Astrocyte (in vitro differentiated cells and primary cell): ENCODE data around the gene CLDN6. TPM values are rescaled to one million over a fixed set of nuclear protein-coding genes. Genes with fewer than 3 reads are reported as not detected.

Source experiments
- DNase-seq: peaks from one replicate; pipeline ENCODE4 v3.0.0-alpha.2; 2010; ENCODE audit warnings: low read depth
- FAIRE-seq: peaks from 2 replicates; lab custom pipeline; 2011; peaks lifted over from hg19 to GRCh38; lab: Jason Lieb, UNC
- H2AFZ ChIP-seq: 2 replicates; pipeline ENCODE4 v1.6.0; 2012; ENCODE audit warnings: low read depth, low read length, inconsistent platforms
- H3K27ac ChIP-seq: 2 replicates; pipeline ENCODE4 v1.5.1; 2011; ENCODE audit warnings: low read depth, low read length, inconsistent platforms
- H3K27me3 ChIP-seq: 2 replicates; pipeline ENCODE4 v1.6.0; 2011; ENCODE audit warnings: low read length, inconsistent platforms; ENCODE audit not compliant: insufficient read depth
- H3K36me3 ChIP-seq: 2 replicates; pipeline ENCODE4 v1.5.1; 2011; ENCODE audit warnings: low read length, inconsistent platforms; ENCODE audit not compliant: insufficient read depth
- H3K4me1 ChIP-seq: 2 replicates; pipeline ENCODE4 v1.5.1; 2011; ENCODE audit warnings: low read length, inconsistent platforms; ENCODE audit not compliant: insufficient read depth
- H3K4me2 ChIP-seq: 2 replicates; pipeline ENCODE4 v1.6.0; 2012; ENCODE audit warnings: low read length, inconsistent platforms
- H3K4me3 ChIP-seq: 2 replicates; pipeline ENCODE4 v1.5.1; 2011; ENCODE audit warnings: low read depth, mild to moderate bottlenecking, low read length, inconsistent platforms; ENCODE audit not compliant: insufficient read depth
- H3K79me2 ChIP-seq: 2 replicates; pipeline ENCODE4 v1.6.0; 2012; ENCODE audit warnings: mild to moderate bottlenecking, low read length, inconsistent platforms; ENCODE audit not compliant: insufficient read depth
- H3K9ac ChIP-seq: 2 replicates; pipeline ENCODE4 v1.6.0; 2012; ENCODE audit warnings: mild to moderate bottlenecking, low read length, inconsistent platforms
- H3K9me3 ChIP-seq: 2 replicates; pipeline ENCODE4 v1.5.1; 2012; ENCODE audit warnings: low read depth, mild to moderate bottlenecking, low read length, inconsistent platforms; ENCODE audit not compliant: insufficient read depth
- H4K20me1 ChIP-seq: 2 replicates; pipeline ENCODE4 v1.6.0; 2012; ENCODE audit warnings: low read length, inconsistent platforms; ENCODE audit not compliant: insufficient read depth
- H3K27ac Mint-ChIP-seq: one replicate; pipeline ENCODE4 v1.8.0; 2021; ENCODE audit warnings: mild to moderate bottlenecking, mixed read lengths; ENCODE audit not compliant: unreplicated experiment
- H3K27me3 Mint-ChIP-seq: one replicate; pipeline ENCODE4 v1.8.0; 2021; ENCODE audit warnings: low read depth, mixed read lengths; ENCODE audit not compliant: unreplicated experiment
- H3K36me3 Mint-ChIP-seq: one replicate; pipeline ENCODE4 v1.8.0; 2021; ENCODE audit warnings: low read depth, mixed read lengths; ENCODE audit not compliant: unreplicated experiment
- H3K4me1 Mint-ChIP-seq: one replicate; pipeline ENCODE4 v1.8.0; 2021; ENCODE audit warnings: low read depth, mixed read lengths; ENCODE audit not compliant: unreplicated experiment
- H3K4me3 Mint-ChIP-seq: one replicate; pipeline ENCODE4 v1.8.0; 2021; ENCODE audit warnings: mild to moderate bottlenecking, moderate library complexity, mixed read lengths; ENCODE audit not compliant: unreplicated experiment
- H3K9me3 Mint-ChIP-seq: one replicate; pipeline ENCODE4 v1.8.0; 2021; ENCODE audit warnings: mild to moderate bottlenecking, mixed read lengths; ENCODE audit not compliant: unreplicated experiment
- CTCF ChIP-seq: IDR thresholded peaks from 2 replicates; pipeline ENCODE4 v1.5.1; 2011; ENCODE audit warnings: low read depth, mild to moderate bottlenecking, inconsistent platforms, low read length, moderate library complexity; ENCODE audit not compliant: insufficient read depth
- EZH2 ChIP-seq: IDR thresholded peaks from 2 replicates; pipeline ENCODE4 v1.6.1; 2012; ENCODE audit warnings: mild to moderate bottlenecking, low read length, inconsistent platforms; ENCODE audit not compliant: insufficient read depth
- total RNA-seq: library from RNA; stranded (reverse); gene quantifications from 2 replicates; pipeline ENCODE4 v1.2.1, GENCODE V29; 2021

Gene CLDN6
- total RNA-seq, 1 donor from 2014 or later: 584 TPM

DNA sequence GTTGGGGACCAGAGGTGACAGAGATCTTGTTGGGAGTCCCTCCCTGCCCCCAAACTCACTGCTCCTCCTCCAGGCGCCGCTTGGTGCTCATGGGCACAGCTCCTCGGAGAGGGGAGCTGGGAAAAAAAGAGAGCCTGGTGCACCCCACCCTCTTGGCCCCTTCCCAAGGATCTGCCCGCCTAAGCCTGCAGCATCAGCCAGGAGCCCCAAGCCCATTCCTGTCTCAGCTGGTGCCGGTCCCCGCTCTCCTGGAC lies 5.4 kb upstream of the CLDN6 start:
- TF ChIP-seq EZH2 (no peak), CTCF (no peak)

DNA sequence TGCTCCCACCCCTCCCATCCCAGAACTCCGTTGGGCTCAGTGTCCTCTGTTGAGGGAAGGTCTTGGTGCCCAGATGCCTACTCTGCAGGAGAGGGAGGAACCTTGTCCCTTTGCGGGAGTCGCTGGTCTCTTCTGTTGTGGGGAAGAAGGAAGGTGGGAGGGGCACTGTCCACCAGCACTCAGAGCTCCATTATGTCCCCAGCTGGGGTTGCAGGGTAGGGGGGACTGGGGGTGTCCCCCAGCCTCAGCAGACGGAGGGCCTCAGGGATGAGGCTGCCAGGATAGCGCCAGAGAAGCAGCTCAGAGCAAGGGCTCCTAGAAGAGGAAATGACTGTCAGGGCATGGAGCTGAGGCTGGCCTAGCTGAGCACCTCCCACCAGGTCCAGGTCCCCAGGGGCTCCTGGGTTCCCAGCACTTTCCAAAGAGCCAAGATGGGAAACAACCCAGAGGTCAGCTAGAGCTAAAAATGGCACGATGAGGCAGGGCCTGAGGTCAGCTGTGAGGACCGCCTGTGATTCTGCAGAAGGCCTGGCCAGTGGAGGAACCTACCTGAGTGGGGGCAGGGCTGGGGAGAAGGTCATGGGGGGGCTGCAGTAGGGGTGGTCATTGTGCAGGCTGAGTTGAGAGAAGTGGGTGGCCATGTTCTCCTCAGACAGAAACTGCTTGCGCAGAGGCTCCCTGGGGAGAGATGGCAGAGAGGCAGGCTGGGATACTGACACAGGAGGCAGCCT lies 4.9 kb upstream of the CLDN6 start:
- H3K36me3 Mint-ChIP-seq: peaks cover 6% of the 10 kb centered on the region
- H3K27me3 ChIP-seq: no peaks in the 10 kb centered on the region
- peaks cover 10% of the 10 kb centered on the region for H3K4me1 Mint-ChIP-seq
- peaks cover 5% of the 10 kb centered on the region for H3K79me2 ChIP-seq
- H2AFZ ChIP-seq: no peak overlapping the region
- H4K20me1 ChIP-seq: peaks cover 25% of the 10 kb centered on the region
- peak overlapping the region; percentile 63 for H3K4me3 ChIP-seq
- TF ChIP-seq EZH2 (no peak), CTCF (no peak)
- H3K4me2 ChIP-seq: peak overlapping the region; percentile 88
- no peak for DNase-seq
- no peaks in the 10 kb centered on the region for H3K36me3 ChIP-seq
- peak overlapping the region; percentile 100 for H3K27ac Mint-ChIP-seq
- H3K27ac ChIP-seq: peak overlapping the region; percentile 100
- no peaks in the 10 kb centered on the region for H3K9me3 Mint-ChIP-seq
- H3K4me1 ChIP-seq: peaks cover 28% of the 10 kb centered on the region
- no peaks in the 10 kb centered on the region for H3K27me3 Mint-ChIP-seq
- H3K9ac ChIP-seq: peak overlapping the region; percentile 99
- FAIRE-seq: no peak
- no peaks in the 10 kb centered on the region for H3K9me3 ChIP-seq
- H3K4me3 Mint-ChIP-seq: peak overlapping the region; percentile 93

More for the DNA sequence above, 5.4 kb upstream of the CLDN6 start:
- peaks cover 26% of the 10 kb centered on the region for H4K20me1 ChIP-seq
- Mint-ChIP-seq H3K9me3 (no peaks in the 10 kb centered on the region), H3K36me3 (peaks cover 6% of the 10 kb centered on the region), H3K4me3 (peak overlapping the region; percentile 93), H3K27ac (peak overlapping the region; percentile 100), H3K4me1 (peaks cover 10% of the 10 kb centered on the region), H3K27me3 (no peaks in the 10 kb centered on the region)
- H3K9ac ChIP-seq: peak overlapping the region; percentile 99
- DNase-seq (no peak), FAIRE-seq (no peak)
- no peaks in the 10 kb centered on the region for H3K9me3 ChIP-seq
- peak overlapping the region; percentile 63 for H3K4me3 ChIP-seq
- H3K27ac ChIP-seq: peak overlapping the region; percentile 100
- H3K36me3 ChIP-seq: no peaks in the 10 kb centered on the region
- no peak overlapping the region for H2AFZ ChIP-seq
- peak overlapping the region; percentile 88 for H3K4me2 ChIP-seq
- H3K4me1 ChIP-seq: peaks cover 23% of the 10 kb centered on the region
- no peaks in the 10 kb centered on the region for H3K27me3 ChIP-seq
- peaks cover 5% of the 10 kb centered on the region for H3K79me2 ChIP-seq

DNA sequence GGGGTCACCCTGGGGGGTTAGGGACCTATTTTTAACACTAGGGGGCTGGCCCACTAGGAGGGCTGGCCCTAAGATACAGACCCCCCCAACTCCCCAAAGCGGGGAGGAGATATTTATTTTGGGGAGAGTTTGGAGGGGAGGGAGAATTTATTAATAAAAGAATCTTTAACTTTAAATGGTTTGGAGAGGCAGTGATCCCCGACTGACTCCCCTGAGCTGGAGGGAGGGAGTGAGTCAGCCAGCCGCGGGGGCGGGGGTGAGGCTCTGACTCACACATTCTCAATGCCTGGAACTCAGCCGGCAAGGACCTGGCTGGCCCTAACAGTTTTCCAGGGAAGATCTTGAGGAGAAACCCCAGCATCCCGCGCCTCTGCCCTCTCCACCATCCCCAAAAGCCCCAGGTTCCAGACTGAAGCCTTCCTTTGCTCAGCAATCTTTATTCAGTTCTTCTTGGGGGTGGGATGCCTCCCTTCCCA lies 4.3 kb upstream of the CLDN6 start:
- Mint-ChIP-seq H3K4me1 (peaks cover 10% of the 10 kb centered on the region), H3K36me3 (peaks cover 6% of the 10 kb centered on the region), H3K27me3 (no peaks in the 10 kb centered on the region), H3K27ac (peak overlapping the region; percentile 100), H3K9me3 (no peaks in the 10 kb centered on the region), H3K4me3 (peak overlapping the region; percentile 93)
- Histone ChIP-seq H3K27me3 (no peaks in the 10 kb centered on the region), H3K9me3 (no peaks in the 10 kb centered on the region), H3K4me2 (peak overlapping the region; percentile 88), H3K9ac (peak overlapping the region; percentile 99), H4K20me1 (peaks cover 23% of the 10 kb centered on the region), H3K36me3 (no peaks in the 10 kb centered on the region), H3K4me1 (peaks cover 29% of the 10 kb centered on the region), H3K4me3 (peak overlapping the region; percentile 94), H3K79me2 (peaks cover 5% of the 10 kb centered on the region), H2AFZ (no peak overlapping the region), H3K27ac (peak overlapping the region; percentile 100)
- DNase-seq (peak; percentile 92), FAIRE-seq (peak; percentile 50)
- no peak for TF ChIP-seq CTCF
- TF ChIP-seq EZH2: no peak
